HG03354 (cell line): ENCODE results near the gene SPECC1L.
A peak's percentile ranks its signal among the peaks of the same experiment; 100 is the strongest.

Experiments used
- ATAC-seq: cut with Tn5 transposase; IDR thresholded peaks from one replicate; pipeline ENCODE4 v1.9.1; 2021; ENCODE audit warnings: mild to moderate bottlenecking; ENCODE audit not compliant: unreplicated experiment, poor library complexity, severe bottlenecking

The SPECC1L gene

DNA sequence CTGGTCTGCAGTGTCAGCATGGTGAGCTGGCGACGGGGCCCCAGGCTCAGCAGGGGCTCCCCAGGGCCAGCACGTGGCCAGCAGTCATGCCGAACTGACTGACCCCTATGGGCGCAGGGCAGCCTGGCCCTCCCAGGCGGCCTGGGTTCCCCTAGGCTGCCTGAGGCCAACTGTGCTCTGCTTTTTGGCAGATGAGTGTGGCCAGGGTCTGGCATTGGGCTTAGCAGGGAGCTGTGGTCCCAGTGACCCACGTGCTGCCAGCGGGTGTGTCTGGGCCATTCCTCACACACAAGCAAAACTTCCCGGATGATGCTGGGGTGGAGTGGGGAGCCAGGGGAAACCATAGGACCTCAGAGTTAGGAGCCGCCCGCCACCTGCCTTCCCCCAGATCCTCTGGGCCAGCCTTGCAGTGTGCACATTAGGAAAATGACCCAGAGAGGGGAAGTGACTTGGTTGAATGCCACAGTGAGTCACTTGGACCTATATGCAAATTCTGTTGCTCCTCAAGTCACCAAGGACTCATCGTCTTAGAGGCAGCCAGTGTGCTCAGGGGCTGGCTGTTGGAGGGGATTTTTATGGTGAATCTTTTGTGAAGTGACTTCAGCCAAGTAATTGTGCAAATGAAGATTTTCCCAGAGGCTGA, 163.3 kb downstream of the SPECC1L start:
- ATAC-seq, result peak; percentile 75

DNA sequence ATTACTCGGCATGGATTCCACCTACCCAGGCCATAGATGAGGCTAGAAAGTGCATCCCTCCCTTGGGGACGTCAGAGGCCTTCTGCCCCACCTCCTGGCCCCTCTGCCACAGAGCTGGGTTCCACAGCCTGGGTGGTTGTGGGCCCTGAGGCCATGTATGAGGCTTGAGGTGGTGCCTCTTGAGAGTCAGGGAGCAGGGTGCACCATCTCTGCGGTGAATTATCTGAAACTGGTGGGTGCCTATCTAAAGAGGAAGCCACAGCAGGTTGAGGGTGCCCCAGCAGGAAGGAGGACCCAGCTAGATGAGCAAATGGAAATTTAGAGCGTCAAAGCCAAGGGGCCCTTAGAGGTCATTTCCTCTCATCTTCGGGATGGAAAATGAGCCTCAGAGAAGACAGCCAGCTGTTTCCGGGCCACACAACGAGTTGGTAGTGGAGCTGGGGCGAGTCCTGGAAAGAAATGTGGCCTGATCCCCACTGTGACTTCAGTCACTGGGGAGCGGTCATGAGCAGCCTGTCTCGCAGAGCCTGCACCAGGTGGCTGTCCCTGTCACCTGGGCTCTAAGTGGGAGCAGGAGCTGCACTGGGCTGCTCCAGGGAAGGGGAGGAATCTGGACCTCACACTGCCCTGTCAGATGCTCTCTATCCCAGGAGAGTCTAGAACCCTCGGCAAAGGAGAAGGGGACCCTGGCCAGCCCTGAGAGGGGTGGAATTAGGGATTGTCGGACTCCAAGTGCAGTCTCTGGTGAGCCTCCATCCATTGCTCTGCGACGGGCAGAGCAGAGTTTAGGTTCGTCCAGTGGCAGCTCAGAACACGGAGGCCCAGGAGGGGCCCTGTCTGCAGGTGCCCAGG, 164.1 kb downstream of the SPECC1L start:
- ATAC-seq, result peak; percentile 57

DNA sequence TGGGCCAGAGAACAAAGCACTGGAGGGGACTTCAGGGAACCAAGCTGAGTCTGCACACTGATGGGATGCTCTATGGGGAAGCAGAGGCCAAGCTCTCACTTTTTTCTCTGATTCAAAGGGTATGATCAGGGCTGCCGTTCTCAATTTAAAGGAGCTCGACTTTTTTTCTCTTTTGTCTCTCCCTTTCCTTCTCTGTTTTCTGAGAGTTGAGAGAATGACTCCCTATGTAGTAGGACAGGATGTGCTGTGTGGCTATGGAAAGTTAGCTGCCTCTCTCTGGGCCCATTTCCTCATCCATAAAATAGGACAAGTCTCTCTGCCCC, 164.7 kb downstream of the SPECC1L start:
- ATAC-seq, result no peak

DNA sequence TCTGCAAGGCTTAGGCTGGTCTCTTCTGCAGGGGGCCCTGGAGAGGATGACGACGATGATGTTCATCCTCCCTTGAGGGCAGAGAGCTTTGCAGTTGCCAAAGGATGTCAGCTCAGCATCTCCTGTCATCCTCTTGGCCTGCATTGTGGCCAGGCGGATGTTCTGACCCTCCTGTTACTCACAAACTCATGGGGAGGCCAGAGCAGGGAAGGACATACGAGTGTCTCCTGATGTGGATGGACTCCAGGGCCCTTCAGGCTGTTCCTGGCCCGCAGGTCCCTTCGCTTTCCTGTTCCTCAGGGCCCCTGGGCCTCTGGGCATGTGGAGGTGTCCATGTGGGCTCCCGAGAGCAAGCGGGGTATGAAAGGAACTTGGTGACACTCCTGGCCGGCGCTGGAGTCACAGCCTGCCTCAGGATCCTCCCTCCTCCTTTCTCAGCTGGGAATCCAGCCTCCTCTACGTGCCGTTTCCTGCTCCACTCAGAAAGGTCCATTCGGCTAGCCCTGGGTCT, 165.3 kb downstream of the SPECC1L start:
- no peak for ATAC-seq

DNA sequence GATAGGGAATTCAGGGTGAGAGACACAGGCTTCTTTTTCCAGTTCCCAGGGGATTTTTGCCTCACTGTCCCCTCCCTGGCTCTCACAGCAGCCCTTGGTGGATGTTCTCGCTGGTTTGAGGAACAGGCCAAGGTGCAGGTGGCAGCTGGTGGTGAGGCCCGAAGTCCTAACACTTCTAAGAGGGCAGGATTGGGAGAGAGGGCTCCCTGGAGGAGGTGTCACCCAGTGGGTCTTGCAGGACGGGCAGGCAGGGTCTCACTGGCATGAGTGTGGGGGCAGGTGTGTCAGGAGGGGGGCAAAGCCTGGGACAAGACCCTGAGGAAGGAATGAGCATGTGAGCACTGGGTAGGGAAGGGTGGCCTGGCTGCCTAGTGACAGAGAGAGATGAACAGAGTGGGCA, 165.9 kb downstream of the SPECC1L start:
- no peak for ATAC-seq

DNA sequence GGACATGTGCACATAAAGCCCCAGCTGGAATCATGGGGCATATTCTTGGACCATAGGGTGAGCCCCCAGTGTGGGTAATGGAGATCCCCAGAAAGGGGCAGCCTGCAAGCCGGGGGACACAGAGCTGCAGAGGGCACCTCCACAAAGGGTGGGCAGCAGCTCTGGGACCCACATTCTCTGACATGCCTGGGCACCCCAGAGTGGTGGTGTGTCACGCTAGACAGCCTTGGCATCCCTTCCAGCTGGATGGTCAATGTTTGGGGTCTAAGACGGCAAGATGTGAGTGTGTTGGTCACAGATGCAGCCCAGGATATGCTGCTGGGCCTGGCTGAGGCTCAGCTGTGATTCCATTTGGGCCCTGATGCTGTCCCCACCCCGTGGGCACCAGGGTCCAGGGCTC, 166.5 kb downstream of the SPECC1L start:
- ATAC-seq, result no peak

DNA sequence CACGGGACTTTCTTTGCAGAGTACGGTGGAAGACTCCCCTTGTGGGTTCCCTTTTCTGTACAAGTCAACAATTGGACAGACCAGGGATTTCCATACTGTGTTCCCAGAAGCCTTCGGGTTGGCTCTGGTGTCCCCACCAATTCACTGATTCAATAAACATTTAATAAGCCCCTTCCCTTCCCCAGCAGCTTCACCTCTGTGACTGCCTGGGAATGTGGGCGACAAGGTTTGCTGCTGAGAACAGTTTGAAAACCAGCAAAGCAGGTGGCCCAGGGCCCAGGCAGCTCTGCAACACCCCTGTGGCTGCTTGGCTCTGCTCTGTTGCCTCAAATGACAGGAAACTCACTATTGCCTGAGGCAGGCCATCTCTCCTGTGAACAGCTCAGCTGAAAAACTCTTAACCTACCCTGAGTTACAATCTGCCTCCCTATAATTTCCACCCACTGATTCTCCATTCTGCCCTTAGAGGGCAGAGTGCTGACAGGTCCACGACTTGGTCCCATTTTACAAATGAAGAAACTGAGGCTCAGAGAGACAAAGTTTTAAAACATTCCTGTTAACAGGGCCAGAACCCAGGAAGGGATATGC, 167.2 kb downstream of the SPECC1L start:
- no peak for ATAC-seq

DNA sequence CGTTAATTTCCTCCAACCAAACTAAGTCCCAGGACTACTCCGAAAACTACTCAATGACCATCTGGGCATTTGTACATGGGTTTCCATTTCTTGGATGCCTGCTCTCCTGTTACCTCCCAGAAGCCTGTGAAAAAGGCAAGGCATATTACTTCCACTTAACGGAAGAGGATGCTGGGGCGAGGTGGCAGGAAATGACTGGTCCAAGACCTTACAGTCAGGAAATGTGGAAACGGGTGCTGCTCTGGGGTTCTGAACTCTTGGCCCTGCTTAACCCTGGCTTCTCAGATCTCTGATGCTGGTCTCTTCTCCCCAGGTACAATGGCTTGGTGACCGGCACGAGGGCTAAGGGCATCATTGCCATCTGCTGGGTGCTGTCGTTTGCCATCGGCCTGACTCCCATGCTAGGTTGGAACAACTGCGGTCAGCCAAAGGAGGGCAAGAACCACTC, 169.7 kb downstream of the SPECC1L start:
- no peak for ATAC-seq

DNA sequence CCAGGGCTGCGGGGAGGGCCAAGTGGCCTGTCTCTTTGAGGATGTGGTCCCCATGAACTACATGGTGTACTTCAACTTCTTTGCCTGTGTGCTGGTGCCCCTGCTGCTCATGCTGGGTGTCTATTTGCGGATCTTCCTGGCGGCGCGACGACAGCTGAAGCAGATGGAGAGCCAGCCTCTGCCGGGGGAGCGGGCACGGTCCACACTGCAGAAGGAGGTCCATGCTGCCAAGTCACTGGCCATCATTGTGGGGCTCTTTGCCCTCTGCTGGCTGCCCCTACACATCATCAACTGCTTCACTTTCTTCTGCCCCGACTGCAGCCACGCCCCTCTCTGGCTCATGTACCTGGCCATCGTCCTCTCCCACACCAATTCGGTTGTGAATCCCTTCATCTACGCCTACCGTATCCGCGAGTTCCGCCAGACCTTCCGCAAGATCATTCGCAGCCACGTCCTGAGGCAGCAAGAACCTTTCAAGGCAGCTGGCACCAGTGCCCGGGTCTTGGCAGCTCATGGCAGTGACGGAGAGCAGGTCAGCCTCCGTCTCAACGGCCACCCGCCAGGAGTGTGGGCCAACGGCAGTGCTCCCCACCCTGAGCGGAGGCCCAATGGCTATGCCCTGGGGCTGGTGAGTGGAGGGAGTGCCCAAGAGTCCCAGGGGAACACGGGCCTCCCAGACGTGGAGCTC, 170.2 kb downstream of the SPECC1L start:
- ATAC-seq, result no peak

DNA sequence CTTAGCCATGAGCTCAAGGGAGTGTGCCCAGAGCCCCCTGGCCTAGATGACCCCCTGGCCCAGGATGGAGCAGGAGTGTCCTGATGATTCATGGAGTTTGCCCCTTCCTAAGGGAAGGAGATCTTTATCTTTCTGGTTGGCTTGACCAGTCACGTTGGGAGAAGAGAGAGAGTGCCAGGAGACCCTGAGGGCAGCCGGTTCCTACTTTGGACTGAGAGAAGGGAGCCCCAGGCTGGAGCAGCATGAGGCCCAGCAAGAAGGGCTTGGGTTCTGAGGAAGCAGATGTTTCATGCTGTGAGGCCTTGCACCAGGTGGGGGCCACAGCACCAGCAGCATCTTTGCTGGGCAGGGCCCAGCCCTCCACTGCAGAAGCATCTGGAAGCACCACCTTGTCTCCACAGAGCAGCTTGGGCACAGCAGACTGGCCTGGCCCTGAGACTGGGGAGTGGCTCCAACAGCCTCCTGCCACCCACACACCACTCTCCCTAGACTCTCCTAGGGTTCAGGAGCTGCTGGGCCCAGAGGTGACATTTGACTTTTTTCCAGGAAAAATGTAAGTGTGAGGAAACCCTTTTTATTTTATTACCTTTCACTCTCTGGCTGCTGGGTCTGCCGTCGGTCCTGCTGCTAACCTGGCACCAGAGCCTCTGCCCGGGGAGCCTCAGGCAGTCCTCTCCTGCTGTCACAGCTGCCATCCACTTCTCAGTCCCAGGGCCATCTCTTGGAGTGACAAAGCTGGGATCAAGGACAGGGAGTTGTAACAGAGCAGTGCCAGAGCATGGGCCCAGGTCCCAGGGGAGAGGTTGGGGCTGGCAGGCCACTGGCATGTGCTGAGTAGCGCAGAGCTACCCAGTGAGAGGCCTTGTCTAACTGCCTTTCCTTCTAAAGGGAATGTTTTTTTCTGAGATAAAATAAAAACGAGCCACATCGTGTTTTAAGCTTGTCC, 171.0 kb downstream of the SPECC1L start:
- ATAC-seq, result no peak

DNA sequence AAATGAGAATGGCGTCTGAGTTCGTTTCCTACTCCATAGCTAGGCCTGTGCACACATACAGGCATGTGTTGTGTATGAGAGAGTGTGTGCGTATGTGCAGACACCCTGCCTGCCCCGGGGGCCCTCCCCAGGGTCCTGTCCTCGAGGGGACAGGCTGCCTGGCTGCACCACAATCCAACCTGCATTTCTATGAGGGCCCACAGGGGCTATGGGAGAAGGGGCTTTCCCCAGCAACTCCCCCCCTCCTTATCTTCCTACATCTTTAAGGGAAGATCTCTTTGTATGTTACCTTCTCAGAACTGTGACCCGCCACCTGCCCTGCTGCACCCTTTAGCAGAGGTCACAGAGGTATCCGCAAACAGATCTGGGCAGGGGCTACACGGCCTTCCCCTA, 171.7 kb downstream of the SPECC1L start:
- ATAC-seq, result no peak

DNA sequence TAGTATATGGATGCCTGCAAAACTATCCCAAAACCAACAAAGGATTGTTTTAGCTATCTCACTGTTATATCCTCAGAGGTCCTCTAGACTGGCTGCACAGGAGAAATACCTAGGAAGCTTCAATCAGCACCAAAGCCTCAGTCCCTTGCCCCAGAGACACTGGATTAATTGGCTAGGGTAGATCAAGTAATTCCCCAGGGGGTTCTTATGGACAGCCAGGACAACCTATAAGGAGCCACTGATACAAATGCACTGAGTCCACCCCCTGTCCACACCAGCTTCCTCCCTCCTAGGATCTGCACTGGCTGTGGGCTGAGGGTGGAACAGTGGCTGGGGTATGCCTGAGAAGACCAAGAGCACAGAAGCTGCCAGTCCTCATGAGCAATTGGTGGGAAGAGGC, 173.0 kb downstream of the SPECC1L start:
- no peak for ATAC-seq

DNA sequence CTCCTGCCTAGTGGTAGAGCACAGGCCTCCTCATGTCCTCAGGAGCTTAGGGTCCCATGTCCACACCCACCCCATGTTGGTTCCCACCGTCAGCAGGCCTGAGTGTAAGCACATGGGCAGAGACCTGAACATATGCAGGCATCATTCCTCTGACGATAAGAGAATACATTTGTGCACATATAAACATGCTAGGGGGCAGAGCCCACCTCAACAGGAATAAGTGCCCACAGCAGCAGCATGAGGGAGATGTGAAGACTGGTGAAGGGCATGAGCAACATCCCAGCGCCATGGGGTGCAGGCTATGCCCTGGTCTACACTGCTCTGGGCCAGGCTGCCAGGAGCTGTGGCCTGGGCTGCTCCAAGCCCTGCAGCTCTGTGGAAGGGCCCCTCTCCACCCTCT, 173.6 kb downstream of the SPECC1L start:
- ATAC-seq, result no peak

DNA sequence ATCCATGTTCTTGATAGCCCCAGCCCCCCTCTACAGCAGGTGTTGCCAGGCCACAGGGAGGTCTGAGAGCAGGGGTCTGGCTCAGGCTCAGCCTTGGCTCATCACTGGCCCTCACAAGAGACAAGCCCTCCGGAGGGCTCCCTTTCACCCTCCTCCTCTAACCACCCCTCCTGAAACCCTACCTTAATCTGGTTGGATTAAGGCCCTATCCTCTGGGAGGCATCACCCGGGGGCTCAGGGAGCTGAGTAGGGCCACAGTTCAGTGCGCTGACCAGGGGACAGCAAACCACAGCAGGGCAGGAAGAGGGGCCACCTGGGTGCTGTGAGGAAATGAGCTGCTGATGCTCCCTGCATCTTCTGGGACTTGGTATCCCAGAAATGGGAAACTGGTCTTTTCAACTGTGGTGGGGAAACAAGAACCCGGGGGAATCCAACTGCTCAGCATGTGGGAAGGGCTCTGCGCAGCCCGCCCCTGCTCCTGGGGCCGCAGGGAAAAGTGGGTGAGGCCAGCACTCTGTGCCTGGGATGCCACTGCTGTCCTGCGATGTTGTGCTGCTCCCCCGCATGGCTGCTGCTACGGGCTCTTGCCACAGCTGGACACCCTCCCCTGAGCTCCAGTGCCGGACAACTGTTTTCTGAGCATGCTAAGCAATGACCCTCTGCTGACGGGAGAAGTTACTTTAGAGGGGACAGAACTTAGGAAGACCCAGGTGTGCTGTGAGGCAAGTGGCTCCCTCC, 174.3 kb downstream of the SPECC1L start:
- no peak for ATAC-seq

DNA sequence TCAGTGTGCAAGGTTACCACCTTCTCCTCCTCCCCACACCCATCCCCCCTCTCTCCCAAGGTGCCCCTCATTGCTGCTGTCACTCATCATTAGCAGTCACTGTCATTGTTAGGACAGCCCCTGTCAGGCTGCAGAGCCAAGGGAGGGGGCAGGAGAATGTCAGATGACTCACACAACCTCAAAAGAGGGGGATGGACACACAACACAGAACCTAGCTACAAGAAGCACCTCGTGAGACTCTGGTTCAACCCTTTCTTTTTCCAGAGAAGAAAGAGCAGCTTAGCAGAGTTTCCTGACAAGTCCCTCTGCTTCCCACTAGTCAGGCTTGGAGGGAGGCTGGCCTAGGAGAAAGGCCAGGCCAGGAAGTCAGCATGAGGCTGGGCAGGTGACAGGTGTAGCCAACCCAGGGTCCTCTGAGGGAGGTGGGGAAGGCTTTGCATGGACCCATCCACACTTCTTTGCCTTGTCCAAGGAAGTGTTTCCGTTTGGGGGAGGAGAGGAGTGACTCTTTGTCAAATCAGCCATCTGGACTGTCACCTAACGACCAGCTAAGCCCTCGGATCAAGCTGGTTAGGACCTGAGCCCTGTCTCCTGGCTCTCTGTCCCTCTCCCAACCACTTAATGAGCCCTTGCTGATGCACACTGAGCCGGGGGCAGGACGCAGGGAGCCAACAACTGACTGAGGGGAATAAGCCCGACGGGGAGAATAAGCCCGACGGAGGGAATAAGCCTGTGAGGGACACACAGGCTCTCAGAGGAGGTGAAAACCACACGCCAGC, 175.0 kb downstream of the SPECC1L start:
- no peak for ATAC-seq

DNA sequence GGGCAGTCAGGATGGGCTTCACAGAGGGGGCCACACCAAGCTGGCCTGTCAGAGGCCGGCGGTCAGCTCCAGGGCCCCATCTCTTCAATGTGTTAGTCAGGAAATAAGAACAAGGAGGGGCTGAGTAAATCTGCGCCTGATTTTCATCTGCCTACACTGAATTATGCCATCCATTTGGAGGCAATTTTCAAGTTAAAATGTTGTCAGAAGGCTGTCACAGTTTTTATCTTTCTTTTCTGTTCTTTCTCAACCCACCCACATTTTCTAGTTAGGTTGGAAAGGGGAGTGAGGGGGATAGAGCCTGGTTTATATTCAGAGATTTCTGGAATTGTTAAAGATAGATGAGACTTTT, 175.6 kb downstream of the SPECC1L start:
- ATAC-seq, result no peak

DNA sequence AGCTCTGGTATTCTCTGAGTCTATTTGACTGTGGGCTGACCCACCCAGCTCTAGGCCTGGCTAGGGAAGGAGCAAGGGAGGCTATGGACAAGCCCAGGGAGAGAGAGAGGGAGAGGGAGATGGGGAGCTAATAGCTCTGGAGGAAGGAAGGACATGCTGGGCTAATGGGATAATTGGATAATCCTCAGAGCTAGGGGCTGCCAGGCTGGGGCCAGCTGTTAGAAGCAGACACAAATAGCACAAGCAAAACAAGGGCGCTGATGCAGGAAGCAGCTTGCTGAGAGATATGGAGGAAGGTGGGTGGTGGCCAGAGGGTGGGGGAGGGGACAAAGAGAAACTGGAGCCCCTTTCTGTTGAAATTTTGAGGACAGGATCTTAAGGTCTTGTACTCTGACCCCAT, 180.0 kb downstream of the SPECC1L start:
- ATAC-seq, result no peak

DNA sequence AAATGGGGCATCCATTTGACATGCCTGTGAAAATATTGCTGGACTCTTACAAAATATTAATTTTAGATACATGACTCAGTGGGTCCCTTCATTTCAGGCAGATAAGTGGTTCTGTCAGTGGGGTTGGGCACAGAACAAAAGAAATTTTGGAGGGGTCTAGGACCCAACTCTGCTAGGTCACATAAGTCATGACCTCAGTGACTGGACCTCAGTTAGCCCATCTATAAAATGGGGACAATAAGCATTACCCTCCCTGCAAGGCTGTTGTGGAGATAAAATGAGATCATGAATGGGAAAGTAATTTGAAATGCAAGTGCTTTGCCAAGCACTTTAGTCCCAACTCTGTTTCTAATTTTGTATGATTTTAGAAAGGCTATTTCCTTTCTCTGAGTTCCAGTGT, 180.5 kb downstream of the SPECC1L start:
- ATAC-seq, result no peak
